Hepatocyte (in vitro differentiated cells): ENCODE measurements around the gene ABCC6. TPM values are rescaled to one million over a fixed set of nuclear protein-coding genes. Genes with fewer than 3 reads are reported as not detected.
"Not testable (repeated sequence)": the region's sequence is repeated elsewhere in the genome, so short reads cannot be mapped to it uniquely, and the experiment has no call there.

ENCODE experiments used
- DNase-seq: peaks from one replicate; pipeline ENCODE4 v3.0.0-alpha.2; 2016; ENCODE audit warnings: low spot score
- H2AFZ ChIP-seq: fragments of 200-600 bp; sonication (generic); 2 replicates; pipeline ENCODE4 v1.6.0; 2016; ENCODE audit warnings: antibody characterized with exemption, mild to moderate bottlenecking
- H3K27ac ChIP-seq: fragments of 200-600 bp; sonication (generic); 2 replicates; pipeline ENCODE4 v1.5.1; 2016; ENCODE audit warnings: mild to moderate bottlenecking
- H3K27me3 ChIP-seq: fragments of 200-600 bp; sonication (generic); 2 replicates; pipeline ENCODE4 v1.6.1; 2016
- H3K36me3 ChIP-seq: fragments of 200-600 bp; sonication (generic); replicated peaks from 2 replicates; pipeline ENCODE4 v1.5.1; 2016; ENCODE audit warnings: low read depth; ENCODE audit not compliant: insufficient read depth
- H3K4me1 ChIP-seq: fragments of 200-600 bp; sonication (generic); 2 replicates; pipeline ENCODE4 v1.5.1; 2016; ENCODE audit warnings: mild to moderate bottlenecking, moderate library complexity; ENCODE audit not compliant: insufficient read depth
- H3K4me2 ChIP-seq: fragments of 200-600 bp; sonication (generic); 2 replicates; pipeline ENCODE4 v1.6.0; 2016
- H3K4me3 ChIP-seq: fragments of 200-600 bp; sonication (generic); 2 replicates; pipeline ENCODE4 v1.5.1; 2016; ENCODE audit warnings: mild to moderate bottlenecking
- H3K79me2 ChIP-seq: fragments of 200-600 bp; sonication (generic); 2 replicates; pipeline ENCODE4 v1.6.0; 2017; ENCODE audit warnings: mild to moderate bottlenecking
- H3K9me2 ChIP-seq: fragments of 200-600 bp; sonication (generic); replicated peaks from 2 replicates; pipeline ENCODE4 v1.6.0; 2017; ENCODE audit warnings: mild to moderate bottlenecking; ENCODE audit not compliant: insufficient read depth
- H3K9me3 ChIP-seq: fragments of 200-600 bp; sonication (generic); 2 replicates; pipeline ENCODE4 v1.5.1; 2016; ENCODE audit warnings: low read depth, mild to moderate bottlenecking
- H4K20me1 ChIP-seq: fragments of 200-600 bp; sonication (generic); 2 replicates; pipeline ENCODE4 v1.6.0; 2016; ENCODE audit warnings: mild to moderate bottlenecking; ENCODE audit not compliant: insufficient read depth, poor library complexity, severe bottlenecking
- EZH2 ChIP-seq: fragments of 200-600 bp; sonication (generic); IDR thresholded peaks from 2 replicates; pipeline ENCODE4 v1.6.1; 2016; ENCODE audit warnings: antibody characterized with exemption, mild to moderate bottlenecking, borderline replicate concordance
- EZH2phosphoT487 ChIP-seq: fragments of 200-600 bp; sonication (generic); IDR thresholded peaks from one replicate; pipeline ENCODE4 v1.6.1; 2018; ENCODE audit warnings: antibody characterized with exemption, mild to moderate bottlenecking, low read depth, moderate library complexity; ENCODE audit not compliant: unreplicated experiment, severe bottlenecking
- WGBS: methylation state at CpG from one replicate; pipeline ENCODE4 v1.1.6; 2016; ENCODE audit warnings: low lambda C conversion rate; ENCODE audit errors: missing lambda C conversion rate; 5-methylcytosine and 5-hydroxymethylcytosine counted together
- polyA plus RNA-seq: library from polyadenylated mRNA; unstranded; fragments of >200 nt; fragmentation: Nextera tagmentation; extraction: Ambion mirVana; gene quantifications from 2 replicates; pipeline ENCODE4 v1.2.1, GENCODE V29; 2016
- total RNA-seq: library from RNA; depleted of rRNA; stranded (reverse); fragments of >200 nt; gene quantifications from 2 replicates; pipeline ENCODE4 v1.2.3, GENCODE V29; 2014
- TF ChIP-seq, protein P1 (sequence below): fragments of 200-600 bp; sonication (generic); IDR thresholded peaks from 2 replicates; pipeline ENCODE4 v1.5.1; 2016; ENCODE audit warnings: antibody characterized with exemption, mild to moderate bottlenecking; ENCODE audit not compliant: poor library complexity

The ABCC6 gene
- total and polyA plus RNA-seq, 2 experiments from 2014 or later: 41.2 to 46.8 TPM

DNA sequence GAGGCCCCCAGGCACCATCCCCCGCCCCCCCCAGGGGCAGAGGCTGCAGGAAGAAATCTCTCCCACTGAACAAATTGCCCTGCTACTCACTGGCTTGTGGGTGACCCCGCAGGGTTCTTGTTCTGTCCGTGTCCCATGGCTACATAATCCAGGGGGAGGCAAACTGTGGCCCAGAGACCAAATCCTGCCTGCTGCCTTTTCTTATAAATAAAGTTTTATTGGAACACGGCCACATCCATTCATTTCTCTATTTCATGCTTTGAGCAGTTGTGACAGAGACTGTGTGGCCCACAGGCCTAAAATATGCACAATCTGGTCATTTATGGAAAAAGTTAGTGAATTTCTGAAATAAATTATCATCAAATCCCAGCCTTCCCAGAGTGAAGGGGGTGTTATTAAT lies 38.2 kb downstream of the ABCC6 start:
- DNase-seq: no peak
- no peaks in the 10 kb centered on the region for H3K27me3 ChIP-seq
- WGBS: 73% methylated on average over 4 of the region's 4 CpGs
- H3K9me3 ChIP-seq: no peaks in the 10 kb centered on the region
- no peaks in the 10 kb centered on the region for H4K20me1 ChIP-seq
- H3K36me3 ChIP-seq: no peaks in the 10 kb centered on the region
- H3K79me2 ChIP-seq: no peaks in the 10 kb centered on the region
- no peak overlapping the region for H3K4me3 ChIP-seq
- no peak overlapping the region for H2AFZ ChIP-seq
- H3K4me1 ChIP-seq: no peaks in the 10 kb centered on the region
- no peak overlapping the region for H3K27ac ChIP-seq
- TF ChIP-seq EZH2 (no peak), EZH2phosphoT487 (no peak)
- TF ChIP-seq, protein P1, sequence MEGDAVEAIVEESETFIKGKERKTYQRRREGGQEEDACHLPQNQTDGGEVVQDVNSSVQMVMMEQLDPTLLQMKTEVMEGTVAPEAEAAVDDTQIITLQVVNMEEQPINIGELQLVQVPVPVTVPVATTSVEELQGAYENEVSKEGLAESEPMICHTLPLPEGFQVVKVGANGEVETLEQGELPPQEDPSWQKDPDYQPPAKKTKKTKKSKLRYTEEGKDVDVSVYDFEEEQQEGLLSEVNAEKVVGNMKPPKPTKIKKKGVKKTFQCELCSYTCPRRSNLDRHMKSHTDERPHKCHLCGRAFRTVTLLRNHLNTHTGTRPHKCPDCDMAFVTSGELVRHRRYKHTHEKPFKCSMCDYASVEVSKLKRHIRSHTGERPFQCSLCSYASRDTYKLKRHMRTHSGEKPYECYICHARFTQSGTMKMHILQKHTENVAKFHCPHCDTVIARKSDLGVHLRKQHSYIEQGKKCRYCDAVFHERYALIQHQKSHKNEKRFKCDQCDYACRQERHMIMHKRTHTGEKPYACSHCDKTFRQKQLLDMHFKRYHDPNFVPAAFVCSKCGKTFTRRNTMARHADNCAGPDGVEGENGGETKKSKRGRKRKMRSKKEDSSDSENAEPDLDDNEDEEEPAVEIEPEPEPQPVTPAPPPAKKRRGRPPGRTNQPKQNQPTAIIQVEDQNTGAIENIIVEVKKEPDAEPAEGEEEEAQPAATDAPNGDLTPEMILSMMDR: no peak
- no peak overlapping the region for H3K4me2 ChIP-seq
- no peaks in the 10 kb centered on the region for H3K9me2 ChIP-seq

DNA sequence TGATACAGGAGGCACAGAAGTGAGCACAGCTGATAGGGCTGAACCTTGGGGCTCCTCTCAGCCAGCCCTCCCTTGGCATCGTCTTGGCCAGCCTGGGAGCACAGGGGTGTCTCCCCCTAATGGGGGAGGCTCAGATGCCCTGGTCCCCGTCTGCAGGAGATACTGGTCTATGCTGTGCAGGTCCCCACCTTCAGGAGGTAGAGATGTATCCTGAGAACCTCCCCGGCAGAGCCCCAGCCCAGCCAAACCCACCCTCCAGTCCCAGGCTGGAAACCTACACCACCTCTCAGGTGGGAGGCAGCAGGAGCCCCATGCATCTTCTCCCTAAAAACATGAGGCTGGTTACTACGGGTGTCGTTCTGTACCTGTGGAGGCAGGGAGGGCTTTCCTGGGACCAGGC lies 38.7 kb downstream of the ABCC6 start:
- H3K79me2 ChIP-seq: no peaks in the 10 kb centered on the region
- no peaks in the 10 kb centered on the region for H3K9me2 ChIP-seq
- TF ChIP-seq, protein P1: no peak
- no peak for TF ChIP-seq EZH2phosphoT487
- H4K20me1 ChIP-seq: no peaks in the 10 kb centered on the region
- H3K4me3 ChIP-seq: no peak overlapping the region
- H3K27ac ChIP-seq: no peak overlapping the region
- no peaks in the 10 kb centered on the region for H3K4me1 ChIP-seq
- DNase-seq: no peak
- no peaks in the 10 kb centered on the region for H3K27me3 ChIP-seq
- no peaks in the 10 kb centered on the region for H3K36me3 ChIP-seq
- H2AFZ ChIP-seq: no peak overlapping the region
- no peak overlapping the region for H3K4me2 ChIP-seq
- WGBS: 87% methylated on average over 4 of the region's 5 CpGs
- H3K9me3 ChIP-seq: no peaks in the 10 kb centered on the region

DNA sequence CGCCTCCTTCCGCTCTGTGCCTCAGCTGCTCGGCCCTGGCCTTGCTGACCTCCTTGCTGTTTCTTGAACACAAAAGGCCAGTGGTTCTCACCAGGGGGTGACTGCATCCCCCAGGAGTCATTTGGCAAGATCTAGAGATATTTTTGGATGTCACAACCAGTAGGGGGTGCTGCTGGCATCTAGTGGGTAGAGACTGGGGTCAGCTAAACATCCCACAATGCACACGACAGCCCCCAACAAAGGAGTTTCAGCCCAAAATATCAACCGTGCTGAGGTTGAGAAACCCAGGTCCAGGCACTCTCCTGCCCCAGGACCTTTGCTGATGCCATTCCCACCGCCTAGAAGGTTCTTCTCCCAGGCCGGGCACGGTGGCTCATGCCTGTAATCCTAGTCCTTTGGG lies 39.7 kb downstream of the ABCC6 start:
- Histone ChIP-seq H3K9me2 (no peaks in the 10 kb centered on the region), H3K4me1 (no peaks in the 10 kb centered on the region), H2AFZ (no peak overlapping the region), H3K4me3 (no peak overlapping the region), H3K79me2 (no peaks in the 10 kb centered on the region), H3K4me2 (no peak overlapping the region), H3K27me3 (no peaks in the 10 kb centered on the region), H3K27ac (no peak overlapping the region), H3K9me3 (no peaks in the 10 kb centered on the region), H3K36me3 (no peaks in the 10 kb centered on the region), H4K20me1 (no peaks in the 10 kb centered on the region)
- WGBS: 81% methylated on average over 8 of the region's 8 CpGs
- TF ChIP-seq EZH2phosphoT487: no peak
- no peak for TF ChIP-seq EZH2
- TF ChIP-seq, protein P1: no peak
- DNase-seq: no peak

DNA sequence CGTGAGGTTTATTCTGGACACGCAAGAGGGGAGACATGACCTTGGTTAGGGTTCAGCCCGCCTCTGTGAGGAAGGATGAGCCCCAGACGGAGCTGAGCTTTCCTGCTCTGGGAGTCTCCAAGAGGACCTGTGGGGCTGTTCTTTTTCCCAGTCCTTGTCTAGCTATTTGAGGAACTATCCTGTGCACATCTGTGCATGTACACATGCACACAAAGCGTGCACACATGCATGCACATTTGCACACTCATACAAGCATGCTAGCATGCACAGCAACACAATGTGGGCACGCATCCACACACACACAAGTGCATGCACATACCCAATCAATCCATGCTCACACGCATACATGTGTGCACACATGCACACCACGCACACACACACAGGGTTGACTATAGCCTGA lies 40.4 kb downstream of the ABCC6 start:
- 90% methylated on average over 8 of the region's 8 CpGs for WGBS

DNA sequence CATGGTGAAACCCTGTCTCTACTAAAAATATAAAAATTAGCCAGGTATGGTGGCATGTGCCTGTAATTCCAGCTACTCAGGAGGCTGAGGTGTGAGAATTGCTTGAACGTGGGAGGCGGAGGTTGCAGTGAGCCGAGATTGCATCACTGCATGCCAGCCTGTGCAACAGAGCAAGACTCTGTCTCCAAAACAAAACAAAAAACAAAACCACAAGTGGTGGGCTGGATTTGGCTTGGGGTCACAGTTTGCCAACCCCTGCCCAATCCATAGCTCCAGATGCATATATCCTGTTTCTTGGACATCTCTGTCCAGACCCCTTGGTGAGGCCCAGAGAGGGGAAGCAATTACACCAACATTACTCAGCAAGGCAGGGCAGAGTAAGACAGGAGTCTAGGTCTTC lies 41.5 kb downstream of the ABCC6 start:
- not testable (repeated sequence) for H3K27me3 ChIP-seq, DNase-seq, H3K4me1 ChIP-seq, H3K4me2 ChIP-seq, H3K36me3 ChIP-seq, H3K79me2 ChIP-seq, H3K27ac ChIP-seq, H3K4me3 ChIP-seq, H3K9me3 ChIP-seq, H2AFZ ChIP-seq, H3K9me2 ChIP-seq, H4K20me1 ChIP-seq
- WGBS: 82% methylated on average over 3 of the region's 3 CpGs

More for the DNA sequence above, 40.4 kb downstream of the ABCC6 start:
- Histone ChIP-seq H3K4me1 (no peaks in the 10 kb centered on the region), H3K9me3 (no peaks in the 10 kb centered on the region), H3K4me3 (no peak overlapping the region), H3K4me2 (no peak overlapping the region), H3K27ac (no peak overlapping the region), H3K79me2 (no peaks in the 10 kb centered on the region), H3K27me3 (no peaks in the 10 kb centered on the region), H4K20me1 (no peaks in the 10 kb centered on the region), H3K36me3 (no peaks in the 10 kb centered on the region), H3K9me2 (no peaks in the 10 kb centered on the region), H2AFZ (no peak overlapping the region)
- TF ChIP-seq EZH2phosphoT487: no peak
- TF ChIP-seq EZH2: no peak
- TF ChIP-seq, protein P1: no peak
- no peak for DNase-seq
